Ovary (tissue), 3 donors: ENCODE measurements around the gene TMEM179B.
A peak's percentile ranks its signal among the peaks of the same experiment; 100 is the strongest.

ENCODE experiments used
- CTCF ChIP-seq, 3 donors: fragments of 450-650 bp in 2 of 3; fragments of 200-600 bp in 1 of 3; IDR thresholded peaks; one replicate each; pipeline versions ENCODE4 v1.5.1 to v1.8.0; 2016 to 2022; ENCODE audit warnings: antibody characterized with exemption in 3 of 3, mild to moderate bottlenecking in 1 of 3
- EP300 ChIP-seq: sonication (generic); formaldehyde crosslinking; IDR thresholded peaks from one replicate; pipeline ENCODE4 v1.6.1; 2017; ENCODE audit warnings: antibody characterized with exemption
- POLR2A ChIP-seq: fragments of 450-650 bp; IDR thresholded peaks from one replicate; pipeline ENCODE4 v1.6.1; 2017; ENCODE audit warnings: antibody characterized with exemption, mild to moderate bottlenecking, moderate library complexity
- donor health status: DM: no; HTN: no; CAD: no.

GRCh38 chr11:62791501-62792201 lies 4.4 kb downstream of the TMEM179B start, which contains the start of gene TMEM223:
- TF ChIP-seq POLR2A (no peak), CTCF (IDR thresholded peaks at IDR 0.05) (peak in 1 of 3 donors; percentile 17), EP300 (no peak)
